Ramos (cell line): ENCODE results near the gene RFX6.
"Not testable (repeated sequence)": the region's sequence is repeated elsewhere in the genome, so short reads cannot be mapped to it uniquely, and the experiment has no call there.

Source experiments
- in situ Hi-C: fragments of 300-500 bp; cut with MboI; formaldehyde crosslinking; loops from one replicate; pipeline ENCODE4 v1.14.3; 2022; ENCODE audit warnings: low sequenced_read_pairs; ENCODE audit not compliant: unreplicated experiment

The RFX6 gene

GRCh38 chr6:116876635-116877611 is at the start of gene RFX6:
RFX6 (plus strand) TSS chr6:116877242; CDS start chr6:116877276, 34 bp downstream.
- in situ Hi-C loops: no loop called here

- in situ Hi-C loops: no loop called here
Measured at GRCh38 chr6:116827561-116828240, 49.3 kb upstream of the RFX6 start.

GRCh38 chr6:116828983-116829382 is 48.1 kb upstream of the RFX6 start, which contains the start of gene GPRC6A:
GPRC6A (minus strand) TSS chr6:116829083; CDS start chr6:116829013, 70 bp downstream.
- in situ Hi-C loops: no loop called here

GRCh38 chr6:116834526-116834925 is 42.5 kb upstream of the RFX6 start:
- in situ Hi-C loops: not testable (repeated sequence)

- in situ Hi-C loops: no loop called here
Measured at GRCh38 chr6:116836606-116837342, 40.3 kb upstream of the RFX6 start.

- in situ Hi-C loops: no loop called here
Measured at GRCh38 chr6:116840091-116840490, 37.0 kb upstream of the RFX6 start.

- in situ Hi-C loops: no loop called here
Measured at GRCh38 chr6:116842459-116842858, 34.6 kb upstream of the RFX6 start.

GRCh38 chr6:116847227-116847626 is 29.8 kb upstream of the RFX6 start:
- in situ Hi-C loops: no loop called here

GRCh38 chr6:116858060-116858459 is 19.0 kb upstream of the RFX6 start:
- in situ Hi-C loops: no loop called here

GRCh38 chr6:116859264-116859663 is 17.8 kb upstream of the RFX6 start:
- in situ Hi-C loops: no loop called here

- in situ Hi-C loops: no loop called here
Measured at GRCh38 chr6:116866281-116866871, 10.7 kb upstream of the RFX6 start.

- in situ Hi-C loops: no loop called here
Measured at GRCh38 chr6:116872771-116873170, 4.3 kb upstream of the RFX6 start.

GRCh38 chr6:116876107-116876506 is 935 bp upstream of the RFX6 start:
- in situ Hi-C loops: no loop called here

- in situ Hi-C loops: no loop called here
Measured at GRCh38 chr6:116877743-116878142, 701 bp downstream of the RFX6 start.

GRCh38 chr6:116881236-116881635 is 4.2 kb downstream of the RFX6 start:
- in situ Hi-C loops: no loop called here

- in situ Hi-C loops: no loop called here
Measured at GRCh38 chr6:116883005-116883404, 6.0 kb downstream of the RFX6 start.

GRCh38 chr6:116884530-116884929 is 7.5 kb downstream of the RFX6 start:
- in situ Hi-C loops: no loop called here

- in situ Hi-C loops: no loop called here
Measured at GRCh38 chr6:116887168-116887567, 10.1 kb downstream of the RFX6 start.

GRCh38 chr6:116887894-116888293 is 10.9 kb downstream of the RFX6 start:
- in situ Hi-C loops: no loop called here

GRCh38 chr6:116888732-116889360 is 11.8 kb downstream of the RFX6 start:
- in situ Hi-C loops: no loop called here
